Stimulated activated naive CD8-positive, alpha-beta T cell treated with anti-CD3 and anti-CD28 coated beads, Interleukin-15, Interleukin-2, amounts not matched to agents 100 U/mL and 50 U/mL, for 24 hours (primary cell): ENCODE data around the gene UMODL1.

Experiments used
- ATAC-seq: fragments of 150-1000 bp; cut with Tn5 transposase; one replicate; pipeline ENCODE4 v1.10.0; 2021
- DNase-seq: peaks from one replicate; pipeline ENCODE4 v3.0.0; 2021

UMODL1 gene

GRCh38 chr21:42071146-42071737, at the start of gene UMODL1:
UMODL1 (plus strand) TSS chr21:42071317; CDS start chr21:42071317, 0 bp downstream.
- ATAC-seq (no peak), DNase-seq (no peak)

GRCh38 chr21:42021371-42022090, 49.6 kb upstream of the UMODL1 start:
- no peak for DNase-seq
- no peak for ATAC-seq

GRCh38 chr21:42022091-42022430, 49.1 kb upstream of the UMODL1 start:
- ATAC-seq (no peak), DNase-seq (no peak)

- DNase-seq (no peak), ATAC-seq (no peak)
These were observed 48.2 kb upstream of the UMODL1 start for GRCh38 chr21:42022906-42023305.

GRCh38 chr21:42025376-42026081, 45.6 kb upstream of the UMODL1 start:
- DNase-seq (no peak), ATAC-seq (no peak)

GRCh38 chr21:42026082-42026435, 45.1 kb upstream of the UMODL1 start:
- no peak for ATAC-seq
- DNase-seq: no peak

- ATAC-seq: no peak
These were observed 43.9 kb upstream of the UMODL1 start for GRCh38 chr21:42027085-42027821.

GRCh38 chr21:42027822-42028765, 43.0 kb upstream of the UMODL1 start:
- DNase-seq: no peak
- no peak for ATAC-seq

More at GRCh38 chr21:42027085-42027821, 43.9 kb upstream of the UMODL1 start:
- DNase-seq: no peak

GRCh38 chr21:42028766-42029425, 42.2 kb upstream of the UMODL1 start:
- ATAC-seq (no peak), DNase-seq (no peak)

- DNase-seq (no peak), ATAC-seq (no peak)
These were observed 40.8 kb upstream of the UMODL1 start for GRCh38 chr21:42030311-42030710.

- ATAC-seq (no peak), DNase-seq (no peak)
These were observed 39.9 kb upstream of the UMODL1 start for GRCh38 chr21:42031241-42031640.

GRCh38 chr21:42031816-42032215, 39.3 kb upstream of the UMODL1 start:
- no peak for DNase-seq

GRCh38 chr21:42032266-42032665, 38.9 kb upstream of the UMODL1 start:
- no peak for DNase-seq
- ATAC-seq: no peak

More at GRCh38 chr21:42031816-42032215, 39.3 kb upstream of the UMODL1 start:
- no peak for ATAC-seq

GRCh38 chr21:42032968-42033367, 38.1 kb upstream of the UMODL1 start:
- DNase-seq: no peak

GRCh38 chr21:42036313-42036712, 34.8 kb upstream of the UMODL1 start:
- DNase-seq: no peak
- ATAC-seq: no peak

More at GRCh38 chr21:42032968-42033367, 38.1 kb upstream of the UMODL1 start:
- ATAC-seq: no peak

GRCh38 chr21:42037516-42037915, 33.6 kb upstream of the UMODL1 start:
- no peak for DNase-seq
- ATAC-seq: no peak

GRCh38 chr21:42037943-42038342, 33.2 kb upstream of the UMODL1 start:
- DNase-seq (no peak), ATAC-seq (no peak)

GRCh38 chr21:42038393-42038792, 32.7 kb upstream of the UMODL1 start:
- no peak for DNase-seq
- ATAC-seq: no peak

- no peak for DNase-seq
- no peak for ATAC-seq
These were observed 32.2 kb upstream of the UMODL1 start for GRCh38 chr21:42038826-42039425.

GRCh38 chr21:42039470-42039901, 31.6 kb upstream of the UMODL1 start:
- DNase-seq (no peak), ATAC-seq (no peak)
